Activated T-helper 2 cell treated with anti-CD3 and anti-CD28 coated beads, Interferon-gamma antibody, Interleukin-2, Interleukin-4, amounts not matched to agents 10 μg/mL and 5 μg/mL and 100 μg/mL, durations not matched to agents 14 hours and 24 hours and 36 hours (primary cell): ENCODE results near the gene IGSF22. TPM values are rescaled to one million over a fixed set of nuclear protein-coding genes. Genes with fewer than 3 reads are reported as not detected.

Experiments used
- DNase-seq: peaks from one replicate; pipeline ENCODE4 v3.0.0; 2021; ENCODE audit warnings: low spot score
- H3K27ac Mint-ChIP-seq: one replicate; pipeline ENCODE4 v1.8.0; 2021; ENCODE audit warnings: mixed read lengths
- H3K27me3 Mint-ChIP-seq: one replicate; pipeline ENCODE4 v1.8.0; 2021; ENCODE audit warnings: low read depth, mixed read lengths
- H3K36me3 Mint-ChIP-seq: one replicate; pipeline ENCODE4 v1.8.0; 2021; ENCODE audit warnings: low read depth, mixed read lengths
- H3K4me1 Mint-ChIP-seq: one replicate; pipeline ENCODE4 v1.8.0; 2021; ENCODE audit warnings: low read depth, mixed read lengths
- H3K4me3 Mint-ChIP-seq: one replicate; pipeline ENCODE4 v1.8.0; 2021; ENCODE audit warnings: low read depth, mild to moderate bottlenecking, moderate library complexity, mixed read lengths
- H3K9me3 Mint-ChIP-seq: one replicate; pipeline ENCODE4 v1.8.0; 2021; ENCODE audit warnings: mixed read lengths
- intact Hi-C: fragments of 100-400 bp; cut with micrococcal nuclease; formaldehyde crosslinking; loops from one replicate; pipeline ENCODE4 v1.15.1; 2023
- total RNA-seq: library from RNA; stranded (reverse); gene quantifications from 2 replicates; pipeline ENCODE4 v1.2.3, GENCODE V29; 2022

The IGSF22 gene
- total RNA-seq, result 0.05 and 0.16 TPM in 2 replicates

- intact Hi-C loops, result loop anchor here (2.0 kb wide), 1 partner anchor 39 kb away; no protein-coding TSS in a partner anchor
Observed at GRCh38 chr11:18726040-18726439, at the start of gene IGSF22. Gene IGSF22 (minus strand): TSS chr11:18726188. CDS start chr11:18724236, 1,952 bp downstream.

DNA sequence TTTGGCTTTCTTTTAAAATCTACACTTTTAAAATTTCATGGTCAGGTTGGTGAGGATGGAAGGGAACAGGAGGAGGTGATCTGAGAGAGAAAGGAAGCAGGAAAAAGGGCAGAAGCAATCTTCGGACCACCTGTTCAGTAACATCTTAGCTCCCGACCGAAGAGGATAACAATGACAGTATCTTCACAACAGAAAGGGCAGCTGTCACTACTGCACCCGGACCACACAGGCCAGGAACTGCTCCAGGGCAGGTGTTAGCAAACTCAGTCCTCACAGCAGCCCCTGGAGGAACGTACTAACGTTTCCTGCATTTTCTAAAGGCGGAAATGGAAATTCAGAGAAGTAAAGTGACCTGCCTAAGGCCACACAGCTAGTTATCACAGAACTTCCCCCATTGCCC is 48.8 kb upstream of the IGSF22 start:
- Mint-ChIP-seq H3K27me3 (no peaks in the 10 kb centered on the region), H3K4me1 (peaks cover 23% of the 10 kb centered on the region), H3K9me3 (no peaks in the 10 kb centered on the region), H3K36me3 (peaks cover 3% of the 10 kb centered on the region), H3K27ac (no peak overlapping the region), H3K4me3 (no peak overlapping the region)
- no peak for DNase-seq
- intact Hi-C loops, result loop anchor here (1.0 to 5.0 kb wide), 2 partner anchors 28 to 78 kb away; no protein-coding TSS in a partner anchor

More at GRCh38 chr11:18726040-18726439, at the start of gene IGSF22:
- no peak for DNase-seq
- H3K36me3 Mint-ChIP-seq, result no peaks in the 10 kb centered on the region
- H3K27ac Mint-ChIP-seq, result no peak within 1 kb of the TSS
- no peak within 1 kb of the TSS for H3K4me3 Mint-ChIP-seq
- no peaks in the 10 kb centered on the region for H3K9me3 Mint-ChIP-seq
- H3K4me1 Mint-ChIP-seq, result peaks cover 7% of the 10 kb centered on the region
- H3K27me3 Mint-ChIP-seq, result peaks cover 3% of the 10 kb centered on the region

GRCh38 chr11:18773681-18774080 is 47.7 kb upstream of the IGSF22 start:
- Mint-ChIP-seq H3K27ac (no peak overlapping the region), H3K27me3 (no peaks in the 10 kb centered on the region), H3K9me3 (no peaks in the 10 kb centered on the region), H3K36me3 (peaks cover 3% of the 10 kb centered on the region), H3K4me3 (no peak overlapping the region), H3K4me1 (peaks cover 24% of the 10 kb centered on the region)
- no peak for DNase-seq
- intact Hi-C loops, result no loop called here

DNA sequence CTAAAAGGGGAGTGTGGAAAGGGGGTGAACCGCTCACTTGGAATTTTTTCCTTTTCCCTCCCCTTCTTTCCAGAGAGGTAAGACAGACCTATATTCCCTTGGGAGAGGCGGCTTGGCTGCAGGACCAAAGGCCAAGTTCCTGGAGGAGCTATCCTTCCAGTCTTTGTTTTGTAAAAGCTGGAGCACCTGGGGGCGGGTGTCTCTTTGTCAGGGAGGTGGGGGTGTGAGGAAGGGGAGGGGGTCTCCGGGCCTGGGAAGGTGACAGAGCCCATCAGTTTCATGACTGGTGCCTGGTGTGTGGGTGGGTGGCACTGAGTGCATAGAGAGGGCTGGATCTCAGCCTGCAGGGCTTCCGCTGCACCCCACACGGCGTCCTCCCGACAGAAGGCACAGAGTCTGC is 47.1 kb upstream of the IGSF22 start:
- Mint-ChIP-seq H3K9me3 (no peaks in the 10 kb centered on the region), H3K4me1 (peaks cover 23% of the 10 kb centered on the region), H3K36me3 (no peaks in the 10 kb centered on the region), H3K27me3 (no peaks in the 10 kb centered on the region), H3K4me3 (no peak overlapping the region), H3K27ac (no peak overlapping the region)
- DNase-seq, result no peak
- intact Hi-C loops, result no loop called here

- intact Hi-C loops, result no loop called here
- DNase-seq, result no peak
- Mint-ChIP-seq H3K4me3 (no peak overlapping the region), H3K27ac (no peak overlapping the region), H3K4me1 (peaks cover 22% of the 10 kb centered on the region), H3K27me3 (no peaks in the 10 kb centered on the region), H3K36me3 (no peaks in the 10 kb centered on the region), H3K9me3 (no peaks in the 10 kb centered on the region)
Observed at GRCh38 chr11:18772211-18772610, 46.2 kb upstream of the IGSF22 start.

- Mint-ChIP-seq H3K36me3 (no peaks in the 10 kb centered on the region), H3K9me3 (no peaks in the 10 kb centered on the region), H3K4me3 (no peak overlapping the region), H3K27me3 (no peaks in the 10 kb centered on the region), H3K27ac (no peak overlapping the region), H3K4me1 (peaks cover 22% of the 10 kb centered on the region)
- no peak for DNase-seq
- intact Hi-C loops, result no loop called here
Observed at GRCh38 chr11:18771266-18772035, 45.5 kb upstream of the IGSF22 start.

DNA sequence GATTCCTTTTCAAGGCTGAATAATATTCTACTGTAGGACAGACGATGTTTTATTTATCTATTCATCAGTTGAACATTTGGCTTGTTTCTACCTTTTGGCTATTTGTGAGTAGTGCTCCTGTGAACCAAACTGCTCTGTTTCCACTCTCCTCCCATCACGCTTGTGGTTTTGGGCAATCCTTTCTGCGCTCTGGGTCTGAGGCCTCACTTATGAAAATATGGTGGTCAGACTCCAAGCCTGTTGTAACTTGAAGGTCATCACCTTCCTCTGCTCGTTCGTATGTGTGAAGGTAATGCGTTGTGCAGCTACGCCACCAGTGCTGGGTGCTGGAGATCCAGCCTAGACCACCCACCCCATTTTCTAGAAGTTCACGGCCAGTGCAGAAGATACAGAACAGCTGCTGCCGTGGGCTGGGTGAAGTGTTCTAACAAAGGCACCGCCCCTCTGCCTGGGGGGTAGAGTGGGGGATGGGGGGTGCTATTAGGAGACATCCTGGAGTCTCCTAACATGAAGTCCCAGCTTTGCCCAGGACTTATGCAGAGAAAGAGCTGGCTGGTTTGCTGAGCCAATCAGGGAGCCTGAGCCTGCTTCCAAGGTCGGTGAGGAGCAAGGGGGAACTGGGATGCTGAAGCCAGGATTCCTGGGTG is 44.6 kb upstream of the IGSF22 start:
- H3K4me1 Mint-ChIP-seq, result peaks cover 18% of the 10 kb centered on the region
- intact Hi-C loops, result no loop called here

DNA sequence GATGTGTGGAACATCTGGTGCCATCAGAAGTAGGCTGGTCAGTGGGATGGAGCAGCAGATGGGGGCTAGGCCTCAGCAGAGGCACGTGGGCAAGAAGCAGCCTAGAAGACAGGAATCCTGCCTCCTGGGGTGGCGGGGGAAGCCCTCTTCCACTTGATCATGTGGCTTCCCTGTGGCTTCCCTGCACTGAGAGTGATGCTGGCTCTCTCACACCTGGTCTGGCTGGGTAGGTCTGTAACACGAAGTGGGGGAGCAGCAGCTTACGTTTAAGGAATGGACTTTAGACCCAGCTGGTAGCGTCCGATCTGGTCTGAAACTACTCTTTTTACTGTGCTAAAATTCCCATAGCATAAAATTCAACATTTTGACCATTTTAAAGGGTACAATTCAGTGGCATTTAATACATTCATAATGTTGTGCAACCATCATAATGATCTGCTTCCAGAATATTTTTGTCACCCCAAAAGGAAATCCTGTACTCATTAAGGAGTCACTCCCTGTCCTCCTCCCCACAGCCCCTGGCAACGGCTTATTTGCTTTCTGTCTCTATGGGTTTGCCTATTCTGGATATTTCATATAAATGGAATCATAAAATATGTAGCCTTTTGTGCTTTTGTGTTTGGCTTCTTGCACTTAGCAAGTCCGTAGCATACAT is 43.9 kb upstream of the IGSF22 start:
- H3K27me3 Mint-ChIP-seq, result no peaks in the 10 kb centered on the region
- H3K4me1 Mint-ChIP-seq, result peaks cover 18% of the 10 kb centered on the region
- no peak for DNase-seq
- H3K9me3 Mint-ChIP-seq, result no peaks in the 10 kb centered on the region
- no peaks in the 10 kb centered on the region for H3K36me3 Mint-ChIP-seq
- no peak overlapping the region for H3K4me3 Mint-ChIP-seq
- no peak overlapping the region for H3K27ac Mint-ChIP-seq
- intact Hi-C loops, result no loop called here

More for the DNA sequence above, 44.6 kb upstream of the IGSF22 start:
- H3K9me3 Mint-ChIP-seq, result no peaks in the 10 kb centered on the region
- H3K27ac Mint-ChIP-seq, result no peak overlapping the region
- DNase-seq, result no peak
- no peak overlapping the region for H3K4me3 Mint-ChIP-seq
- no peaks in the 10 kb centered on the region for H3K36me3 Mint-ChIP-seq
- no peaks in the 10 kb centered on the region for H3K27me3 Mint-ChIP-seq

DNA sequence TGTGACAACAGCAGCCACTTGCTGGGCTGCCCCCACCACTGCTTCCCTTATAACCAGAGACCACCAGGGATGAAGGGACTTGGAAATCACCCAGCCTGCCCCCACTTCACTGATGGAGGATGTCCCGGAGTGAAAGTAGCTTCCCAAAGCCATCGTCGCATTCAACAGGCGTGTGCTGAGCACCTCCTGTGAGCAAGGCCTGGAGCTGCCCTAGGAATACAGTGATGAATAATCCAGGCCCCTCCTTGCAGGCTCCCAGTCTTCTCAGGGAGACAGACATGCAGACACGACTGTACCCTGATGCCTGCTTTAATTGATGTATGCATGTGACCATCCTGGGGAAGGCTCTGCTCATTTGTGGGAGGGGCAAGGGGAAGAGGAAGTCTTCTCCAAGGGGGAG is 43.0 kb upstream of the IGSF22 start:
- Mint-ChIP-seq H3K27ac (no peak overlapping the region), H3K4me3 (no peak overlapping the region), H3K4me1 (peaks cover 22% of the 10 kb centered on the region), H3K36me3 (no peaks in the 10 kb centered on the region), H3K27me3 (no peaks in the 10 kb centered on the region), H3K9me3 (no peaks in the 10 kb centered on the region)
- intact Hi-C loops, result no loop called here
- no peak for DNase-seq

DNA sequence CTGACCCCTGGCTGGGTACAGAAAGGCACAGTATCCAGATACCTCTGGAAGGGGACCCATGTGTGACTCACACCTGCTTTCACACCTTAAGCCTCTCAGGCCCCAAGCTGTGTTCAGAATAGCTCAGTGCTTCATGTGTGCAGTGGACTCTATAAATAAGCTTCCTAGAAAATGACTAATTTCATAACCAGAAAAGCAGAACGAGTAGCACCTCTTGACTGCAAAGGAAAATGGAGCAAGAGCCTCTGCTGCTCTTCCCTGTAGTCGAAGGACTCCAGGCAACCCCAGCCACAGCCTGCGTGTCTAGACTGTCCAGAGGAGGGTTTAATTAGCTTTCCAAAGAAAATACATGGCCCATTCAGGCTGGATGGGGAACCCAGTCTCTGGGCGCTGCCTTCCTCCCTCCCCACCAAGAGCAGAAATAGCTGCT is 42.5 kb upstream of the IGSF22 start:
- no peak overlapping the region for H3K27ac Mint-ChIP-seq
- peaks cover 24% of the 10 kb centered on the region for H3K4me1 Mint-ChIP-seq
- H3K4me3 Mint-ChIP-seq, result no peak overlapping the region
- H3K9me3 Mint-ChIP-seq, result no peaks in the 10 kb centered on the region
- no peaks in the 10 kb centered on the region for H3K27me3 Mint-ChIP-seq
- intact Hi-C loops, result no loop called here
- no peak for DNase-seq
- no peaks in the 10 kb centered on the region for H3K36me3 Mint-ChIP-seq

DNA sequence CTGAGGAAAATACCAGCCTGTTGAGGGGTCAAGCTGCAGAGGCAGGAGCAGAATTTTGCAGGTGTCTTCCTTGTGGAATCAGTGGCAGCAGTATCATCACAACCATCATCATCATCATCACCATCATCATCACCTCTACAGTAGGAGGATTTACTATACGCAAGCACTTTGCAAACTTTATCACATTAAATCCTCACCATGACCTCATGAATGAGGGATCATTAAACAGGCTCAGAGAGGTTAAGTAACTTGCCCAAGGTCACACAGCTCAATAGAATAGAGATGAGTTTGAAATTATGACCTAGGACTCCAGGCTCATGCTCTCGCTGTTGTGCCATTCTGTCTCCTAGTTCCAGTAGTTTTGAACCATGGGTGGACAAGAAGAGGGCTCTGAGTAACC is 40.0 kb upstream of the IGSF22 start:
- intact Hi-C loops, result no loop called here
- Mint-ChIP-seq H3K4me3 (no peak overlapping the region), H3K4me1 (peaks cover 24% of the 10 kb centered on the region), H3K27ac (no peak overlapping the region), H3K36me3 (no peaks in the 10 kb centered on the region), H3K27me3 (no peaks in the 10 kb centered on the region), H3K9me3 (no peaks in the 10 kb centered on the region)
- no peak for DNase-seq

- Mint-ChIP-seq H3K4me3 (no peak overlapping the region), H3K27me3 (no peaks in the 10 kb centered on the region), H3K9me3 (no peaks in the 10 kb centered on the region), H3K4me1 (peaks cover 24% of the 10 kb centered on the region), H3K36me3 (no peaks in the 10 kb centered on the region), H3K27ac (no peak overlapping the region)
- intact Hi-C loops, result loop anchor here (2.0 kb wide), 2 partner anchors 39 to 651 kb away; partner anchors contain the start of gene IGSF22
- no peak for DNase-seq
Observed at GRCh38 chr11:18765554-18765953, 39.6 kb upstream of the IGSF22 start.

DNA sequence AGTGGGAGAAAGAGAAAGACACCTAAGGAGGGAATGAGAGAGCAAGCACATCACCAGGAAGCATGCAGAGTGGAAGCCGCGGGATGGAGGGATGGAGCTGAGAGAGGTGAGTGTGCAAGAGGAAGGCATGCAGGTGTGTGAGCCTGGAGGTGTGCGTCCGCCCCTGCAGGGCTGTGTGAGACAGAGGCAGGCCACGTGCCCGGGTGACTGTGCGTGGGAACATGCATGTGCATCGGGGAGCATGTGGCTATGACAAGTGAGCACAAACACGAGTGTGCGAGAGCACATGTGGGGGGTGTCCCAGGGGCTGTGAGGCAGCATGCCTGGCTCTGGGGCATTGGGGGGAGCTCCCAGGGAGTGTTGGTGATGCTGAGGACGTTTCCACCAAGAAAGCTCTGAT is 35.8 kb upstream of the IGSF22 start:
- intact Hi-C loops, result no loop called here
- Mint-ChIP-seq H3K4me3 (no peak overlapping the region), H3K4me1 (peaks cover 6% of the 10 kb centered on the region), H3K27ac (no peak overlapping the region), H3K36me3 (no peaks in the 10 kb centered on the region), H3K27me3 (peaks cover 16% of the 10 kb centered on the region), H3K9me3 (no peaks in the 10 kb centered on the region)
- DNase-seq, result no peak
